Eye (tissue), 1 donor: Measurements from ENCODE around the gene PITPNM1.
A peak's percentile ranks its signal among the peaks of the same experiment; 100 is the strongest.
"Not testable (repeated sequence)": the region's sequence is repeated elsewhere in the genome, so short reads cannot be mapped to it uniquely, and the experiment has no call there.

Experiments used
- DNase-seq: peaks from one replicate; pipeline ENCODE4 v3.0.0-alpha.2; 2015

The PITPNM1 gene

DNA sequence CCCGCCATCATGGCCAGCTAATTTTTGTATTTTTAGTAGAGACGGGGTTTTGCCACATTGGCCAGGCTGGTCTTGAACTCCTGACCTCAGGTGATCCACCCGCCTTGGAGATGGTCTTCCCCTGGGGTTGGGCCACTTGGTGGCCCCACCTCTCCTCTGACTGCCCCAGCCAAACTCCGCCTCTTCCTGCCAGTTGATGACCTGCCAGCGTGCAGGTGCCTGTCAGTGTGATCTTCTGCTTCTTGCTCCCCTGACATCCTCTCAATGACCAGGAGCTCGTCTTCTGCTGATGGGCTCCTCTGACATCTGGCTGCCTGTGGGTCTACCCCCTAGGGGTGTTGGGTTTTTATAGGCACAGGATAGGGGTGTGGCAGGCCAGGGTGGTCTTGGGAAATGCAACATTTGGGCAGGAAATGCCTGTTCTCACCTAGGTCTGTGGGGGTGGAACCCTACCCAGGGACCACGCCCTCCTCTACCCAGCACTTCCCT is 19.2 kb downstream of the PITPNM1 start:
- DNase-seq: not testable (repeated sequence)

DNA sequence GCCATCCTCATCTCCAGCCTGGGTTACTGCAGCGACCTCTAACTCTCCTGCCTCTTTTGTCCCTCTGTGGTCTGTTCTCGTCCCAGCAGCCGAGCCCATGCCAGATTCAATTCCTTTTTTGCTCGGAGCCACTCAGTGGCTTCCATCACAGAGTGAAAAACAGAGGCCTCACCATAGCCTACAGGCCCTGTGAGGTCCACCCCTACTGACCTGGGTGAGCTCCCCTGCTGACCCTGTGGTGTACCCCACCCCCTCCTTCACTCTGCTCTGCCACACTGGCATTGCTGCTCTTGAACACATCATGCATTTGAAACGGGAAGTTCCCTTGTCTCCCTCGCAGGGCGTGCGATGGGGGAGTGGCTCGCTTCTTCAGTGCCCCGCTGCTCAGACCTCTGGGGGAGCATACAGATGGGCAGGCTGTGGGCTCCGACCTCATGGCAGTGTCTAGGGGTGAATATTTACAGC is 20.3 kb downstream of the PITPNM1 start:
- DNase-seq: no peak

DNA sequence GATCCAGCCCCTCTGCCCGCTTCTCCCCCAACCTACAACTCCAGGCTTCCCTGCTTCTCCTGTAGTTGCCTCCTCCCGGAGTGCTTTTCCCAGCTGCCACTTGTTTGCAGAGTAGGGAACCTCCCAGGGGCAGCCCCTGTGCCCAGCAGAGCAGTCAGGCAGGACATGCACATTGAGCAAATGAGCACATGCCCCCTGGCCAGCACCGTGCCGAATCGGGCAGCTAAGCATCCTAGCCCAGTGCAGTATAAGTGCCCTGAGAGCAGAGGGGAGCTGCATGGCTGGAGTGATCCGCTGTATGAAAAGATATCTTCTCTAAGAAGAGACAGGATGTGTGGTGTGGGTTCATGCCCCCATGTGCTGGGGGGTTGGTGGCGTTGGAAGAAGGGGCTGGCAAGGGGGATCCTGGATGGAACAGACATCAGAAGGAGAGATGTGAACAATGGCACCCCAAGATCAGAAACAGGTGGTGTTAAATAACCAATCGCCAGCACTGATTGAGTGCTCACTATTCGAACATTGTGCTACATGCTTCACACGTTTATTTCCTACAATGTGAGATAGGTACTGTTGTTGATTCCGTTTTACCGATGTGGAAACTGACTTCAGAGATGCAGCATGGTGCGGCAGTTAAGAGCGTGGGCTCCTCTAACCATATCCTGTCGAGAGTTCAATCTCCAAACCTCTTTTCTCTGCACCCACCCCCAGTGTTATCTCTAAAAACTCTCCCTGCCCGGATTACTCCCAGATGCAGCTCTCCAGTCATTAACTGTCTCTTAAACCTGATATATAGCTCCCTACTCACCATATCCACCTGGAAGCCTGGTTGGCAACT is 21.1 kb downstream of the PITPNM1 start:
- DNase-seq: no peak

DNA sequence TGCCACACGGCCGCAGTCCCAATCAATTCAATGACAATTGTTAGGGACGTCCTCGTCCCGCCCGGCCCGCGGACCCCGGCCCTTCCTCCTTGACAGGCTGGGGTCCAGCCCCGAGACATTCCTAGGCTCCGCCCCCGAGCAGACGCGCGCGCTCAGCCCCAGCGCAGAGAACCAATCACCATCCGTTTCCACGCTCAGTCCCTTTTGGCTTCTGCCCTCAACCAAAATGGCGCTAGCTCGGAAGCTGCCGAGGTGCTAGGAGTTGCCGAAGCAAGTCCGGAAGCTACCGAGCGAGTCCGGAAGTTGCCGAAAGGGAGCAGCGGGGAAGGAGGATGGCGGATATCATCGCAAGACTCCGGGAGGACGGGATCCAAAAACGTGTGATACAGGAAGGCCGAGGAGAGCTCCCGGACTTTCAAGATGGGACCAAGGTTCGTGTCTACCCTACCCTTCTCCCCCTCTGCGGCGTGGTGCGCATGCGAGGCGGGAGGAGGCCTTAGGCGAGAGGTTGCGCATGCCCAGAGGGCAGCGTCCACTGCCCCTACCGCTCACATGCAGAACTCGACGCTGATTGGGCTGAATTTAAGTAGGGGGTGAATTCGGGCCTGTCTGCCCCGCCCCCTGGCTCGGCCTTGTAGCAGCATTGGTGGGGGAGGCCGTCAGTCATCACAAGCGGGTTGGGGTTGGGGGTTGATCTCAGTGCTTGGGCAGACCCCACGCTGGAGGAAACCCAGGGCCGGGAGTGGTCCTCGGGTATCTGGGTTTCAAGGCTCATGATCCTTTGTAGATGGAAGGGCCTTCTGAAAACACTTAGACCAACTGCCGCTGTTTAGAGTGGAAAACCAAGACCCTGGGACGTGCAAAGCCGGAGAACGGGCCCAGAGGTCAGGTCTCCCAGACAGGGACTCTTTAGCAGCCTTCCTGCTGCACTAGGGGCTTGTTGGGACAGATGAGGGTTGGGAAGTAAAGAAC is 22.1 kb downstream of the PITPNM1 start, which contains the start of gene AIP:
Gene AIP, plus strand, starts transcription at position 200 of the 972 bp plus-strand sequence. Its CDS starts 133 bp downstream, at position 333.
- peak; percentile 100 for DNase-seq

DNA sequence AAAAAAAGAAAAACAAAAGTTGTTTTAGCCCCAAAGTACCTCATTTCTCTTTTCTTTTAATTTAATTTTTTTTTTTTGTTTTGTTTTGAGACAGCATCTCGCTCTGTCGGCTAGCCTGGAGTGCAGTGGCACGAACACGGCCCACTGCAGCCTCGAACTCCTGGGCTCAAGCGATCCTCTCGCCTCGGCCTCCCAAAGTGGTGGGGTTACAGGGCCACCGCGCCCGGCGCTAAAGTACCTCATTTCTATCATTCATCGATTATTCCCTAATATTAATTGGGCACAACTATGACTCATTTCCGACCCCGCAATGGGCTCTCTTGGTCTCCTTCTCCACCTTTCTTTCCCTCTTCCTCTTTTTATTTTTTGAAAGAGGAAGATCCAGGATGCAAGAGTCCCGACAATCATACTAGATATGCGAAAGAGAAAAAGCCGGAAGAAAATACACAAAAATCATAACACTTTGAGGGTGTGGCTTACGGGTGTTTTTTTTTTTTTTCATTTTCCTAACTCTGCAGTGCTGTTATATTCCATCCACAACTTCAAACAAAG is 22.8 kb downstream of the PITPNM1 start:
- no peak for DNase-seq

DNA sequence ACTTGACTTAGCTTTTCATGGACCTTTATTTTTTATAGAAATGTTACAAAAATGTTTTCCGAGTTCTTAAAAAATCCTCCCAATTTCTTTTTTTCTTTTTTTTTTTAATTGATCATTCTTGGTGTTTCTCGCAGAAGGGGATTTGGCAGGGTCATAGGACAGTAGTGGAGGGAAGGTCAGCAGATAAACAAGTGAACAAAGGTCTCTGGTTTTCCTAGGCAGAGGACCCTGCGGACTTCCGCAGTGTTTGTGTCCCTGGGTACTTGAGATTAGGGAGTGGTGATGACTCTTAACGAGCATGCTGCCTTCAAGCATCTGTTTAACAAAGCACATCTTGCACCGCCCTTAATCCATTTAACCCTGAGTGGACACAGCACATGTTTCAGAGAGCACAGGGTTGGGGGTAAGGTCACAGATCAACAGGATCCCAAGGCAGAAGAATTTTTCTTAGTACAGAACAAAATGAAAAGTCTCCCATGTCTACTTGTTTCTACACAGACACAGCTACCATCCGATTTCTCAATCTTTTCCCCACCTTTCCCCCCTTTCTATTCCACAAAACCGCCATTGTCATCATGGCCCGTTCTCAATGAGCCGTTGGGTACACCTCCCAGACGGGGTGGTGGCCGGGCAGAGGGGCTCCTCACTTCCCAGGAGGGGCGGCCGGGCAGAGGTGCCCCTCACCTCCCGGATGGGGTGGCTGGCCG is 27.7 kb downstream of the PITPNM1 start:
- DNase-seq: not testable (repeated sequence)

DNA sequence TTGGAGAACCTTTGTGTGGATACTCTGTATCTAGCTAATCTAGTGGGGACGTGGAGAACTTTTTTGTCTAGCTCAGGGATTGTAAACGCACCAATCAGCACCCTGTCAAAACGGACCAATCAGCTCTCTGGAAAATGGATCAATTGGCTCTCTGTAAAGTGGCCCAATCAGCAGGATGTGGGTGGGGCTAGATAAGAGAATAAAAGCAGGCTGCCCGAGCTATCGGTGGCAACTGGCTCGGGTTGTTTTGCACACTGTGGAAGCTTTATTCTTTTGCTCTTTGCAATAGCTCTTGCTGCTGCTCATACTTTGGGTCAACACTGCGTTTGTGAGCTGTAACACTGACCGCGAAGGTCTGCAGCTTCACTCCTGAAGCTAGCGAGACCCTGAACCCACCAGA is 28.5 kb downstream of the PITPNM1 start:
- DNase-seq: not testable (repeated sequence)

DNA sequence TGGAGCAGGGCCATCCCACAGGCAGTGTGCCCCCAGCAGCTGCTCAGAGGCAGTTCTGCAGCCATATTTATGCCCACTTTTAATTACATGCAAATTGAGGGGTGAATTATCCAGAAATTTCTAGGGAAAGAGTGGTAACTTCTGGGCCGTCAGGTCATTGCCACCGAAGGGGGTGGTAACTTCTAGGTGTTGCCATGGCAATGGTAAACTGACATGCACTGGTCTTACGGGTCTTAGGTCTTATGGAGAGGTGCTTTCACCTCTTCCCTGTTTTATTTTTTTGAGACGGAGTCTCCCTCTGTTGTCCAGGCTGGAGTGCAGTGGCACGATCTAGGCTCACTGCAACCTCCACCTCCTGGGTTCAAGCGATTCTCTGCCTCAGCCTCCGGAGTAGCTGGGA is 32.3 kb downstream of the PITPNM1 start:
- no peak for DNase-seq

DNA sequence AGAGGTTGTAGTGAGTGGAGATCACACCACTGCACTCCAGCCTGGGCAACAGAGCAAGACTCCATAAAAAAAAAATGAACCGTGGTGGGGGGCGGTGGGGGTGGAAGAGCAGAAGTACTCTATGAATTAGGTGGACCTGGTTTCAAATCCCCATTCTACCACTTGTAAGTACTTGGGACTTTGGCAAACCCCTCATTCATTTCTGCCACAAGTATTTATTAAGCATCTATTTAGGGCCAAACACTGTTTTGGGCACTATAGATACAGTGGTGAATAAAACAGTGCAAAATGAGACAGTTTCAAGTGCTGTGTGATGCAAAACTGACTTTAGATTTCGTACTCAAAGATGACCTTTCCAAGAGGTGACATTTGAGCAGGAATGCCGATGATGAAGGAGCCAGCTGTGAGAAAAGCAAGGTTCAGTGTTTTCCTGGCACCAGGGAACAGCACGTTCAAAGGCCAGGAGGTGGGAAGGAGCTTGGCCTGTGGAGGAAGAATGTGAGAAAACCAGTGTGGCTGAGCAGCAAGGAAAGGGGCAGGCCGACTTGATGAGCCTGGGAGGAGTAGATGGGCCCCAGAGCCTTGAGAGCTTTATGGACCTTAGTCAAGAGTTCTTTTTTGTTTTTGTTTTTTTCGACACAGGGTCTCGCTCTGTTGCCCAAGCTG is 34.7 kb downstream of the PITPNM1 start:
- DNase-seq: no peak

DNA sequence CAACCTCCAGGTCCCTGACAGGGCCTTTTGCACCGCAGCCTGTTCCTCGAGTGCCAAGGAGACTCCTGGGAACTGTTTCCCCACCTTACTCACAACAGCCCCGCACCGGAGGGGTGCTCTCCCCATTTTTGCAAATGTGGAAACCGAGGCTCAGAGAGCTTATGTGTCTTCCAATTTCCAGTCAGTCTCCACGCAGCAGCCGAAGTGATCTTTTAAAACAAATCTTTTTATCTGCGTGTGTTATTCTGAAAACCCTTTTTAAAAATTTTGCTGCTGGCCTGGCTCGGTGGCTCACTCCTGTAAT is 35.7 kb downstream of the PITPNM1 start:
- DNase-seq: no peak

DNA sequence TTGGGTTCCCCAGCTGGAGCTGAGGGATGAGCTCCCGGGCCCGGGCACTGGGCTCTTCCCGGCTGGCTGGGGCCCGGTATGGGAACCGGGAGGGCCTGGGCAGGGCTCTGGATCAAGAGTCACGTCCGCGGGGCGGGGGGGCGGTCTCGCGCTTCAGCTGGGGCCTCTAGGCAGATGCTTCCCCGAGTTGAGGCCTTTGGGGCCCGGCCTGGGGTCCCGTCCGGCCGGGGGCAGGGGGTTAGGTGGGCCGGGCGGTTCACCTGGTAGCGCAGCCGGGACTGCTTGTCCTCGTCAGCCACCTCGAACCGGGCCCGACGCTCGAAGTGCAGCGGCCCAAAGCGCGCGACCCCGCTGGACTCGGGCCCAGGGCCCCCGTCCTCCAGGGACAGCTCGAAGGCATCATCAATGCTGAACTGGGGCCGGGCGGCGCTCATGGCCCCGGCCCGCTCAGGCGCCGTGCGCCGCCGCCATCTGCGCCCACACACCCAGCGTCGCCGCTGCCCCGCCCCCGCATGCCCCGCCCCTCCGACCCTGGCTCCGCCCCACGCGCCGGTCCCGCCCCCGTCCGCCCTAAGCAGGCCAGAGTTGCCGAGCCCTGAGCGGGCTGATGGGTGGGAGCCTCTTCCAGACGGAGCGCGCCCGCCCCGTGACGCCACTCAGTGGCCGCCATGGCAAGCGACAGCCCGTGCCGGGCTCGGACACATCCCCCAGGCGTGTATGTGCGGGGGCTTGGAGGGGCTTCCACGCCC is 36.2 kb downstream of the PITPNM1 start, which contains the start of gene TMEM134:
Gene TMEM134, minus strand, starts transcription at position 493 of the 749 bp plus-strand sequence. Its CDS starts 59 bp downstream, at position 434.
- DNase-seq: peak; percentile 96

DNA sequence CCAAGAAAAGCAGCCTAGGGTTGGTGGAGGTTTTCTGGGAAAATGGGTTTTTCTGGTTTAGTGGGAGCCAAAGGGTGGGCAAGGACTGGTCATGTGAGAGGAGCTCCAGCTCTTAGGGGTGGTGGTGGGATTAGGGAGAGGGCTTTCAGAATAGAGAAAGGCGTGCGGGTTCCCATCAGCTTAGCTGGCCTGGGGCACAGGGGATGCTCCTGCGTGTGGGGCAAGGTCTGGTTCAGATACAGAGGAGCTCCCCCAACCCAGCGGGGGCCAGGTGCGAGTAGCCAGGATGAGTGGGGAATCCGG is 36.8 kb downstream of the PITPNM1 start:
- no peak for DNase-seq

DNA sequence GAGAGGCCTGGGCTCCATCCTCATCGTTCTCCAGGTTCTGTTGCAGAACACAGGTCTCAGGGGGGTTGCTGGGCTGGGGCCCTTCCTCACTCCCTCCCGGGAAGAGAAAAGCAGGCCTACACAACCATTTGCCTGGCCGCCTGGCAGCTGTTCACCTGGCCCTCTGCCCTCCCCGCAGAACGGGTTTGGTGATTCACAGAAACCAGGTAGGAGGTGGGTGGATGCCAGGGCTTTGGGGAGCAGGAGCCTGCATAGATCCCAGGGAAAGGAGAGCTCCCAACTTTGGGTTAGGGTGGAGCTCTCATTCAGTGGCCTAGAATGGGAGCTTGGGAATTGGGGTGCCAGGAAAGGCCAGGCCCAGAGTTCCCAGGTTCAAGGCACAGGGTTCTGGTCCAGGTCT is 37.1 kb downstream of the PITPNM1 start:
- no peak for DNase-seq

DNA sequence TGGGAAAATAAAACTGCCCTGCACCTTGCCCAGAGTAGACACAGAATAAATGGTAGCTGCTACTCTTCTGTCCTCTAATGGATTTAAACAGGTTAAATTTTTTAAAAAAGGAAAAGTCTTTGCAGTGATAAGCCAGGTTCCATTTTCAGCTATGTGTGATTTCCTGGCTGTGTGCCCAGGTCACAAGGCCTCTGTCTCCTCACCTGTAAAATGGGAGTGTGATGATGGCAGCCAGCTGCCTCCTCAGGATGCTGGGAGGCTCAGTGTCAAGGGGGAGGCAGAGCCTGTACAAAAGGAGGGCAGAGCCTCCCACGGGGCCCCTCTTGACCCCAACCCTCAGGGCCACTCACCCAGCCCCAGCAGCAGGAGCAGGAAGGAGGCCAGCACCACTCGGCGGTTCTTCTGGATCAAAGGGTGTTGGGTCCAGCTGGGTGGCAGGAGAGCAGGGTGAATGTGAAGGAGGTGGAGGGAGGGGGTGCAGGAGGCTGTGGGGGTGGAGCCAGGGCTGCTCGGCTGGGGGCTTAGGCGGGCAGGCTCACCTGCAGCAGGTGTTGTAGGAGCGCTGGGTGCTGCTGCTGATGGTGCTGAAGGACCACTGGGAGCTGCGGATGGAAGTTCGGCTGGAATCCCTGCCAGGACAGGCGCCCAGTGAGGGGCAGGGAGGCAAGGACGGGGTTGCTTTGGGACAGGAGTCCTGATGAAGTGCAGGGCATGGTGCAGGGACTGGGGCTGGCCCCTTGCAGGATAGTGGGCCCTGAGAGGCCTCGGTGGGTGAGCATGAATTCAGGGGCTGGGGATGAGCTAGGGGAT is 38.0 kb downstream of the PITPNM1 start:
- no peak for DNase-seq

DNA sequence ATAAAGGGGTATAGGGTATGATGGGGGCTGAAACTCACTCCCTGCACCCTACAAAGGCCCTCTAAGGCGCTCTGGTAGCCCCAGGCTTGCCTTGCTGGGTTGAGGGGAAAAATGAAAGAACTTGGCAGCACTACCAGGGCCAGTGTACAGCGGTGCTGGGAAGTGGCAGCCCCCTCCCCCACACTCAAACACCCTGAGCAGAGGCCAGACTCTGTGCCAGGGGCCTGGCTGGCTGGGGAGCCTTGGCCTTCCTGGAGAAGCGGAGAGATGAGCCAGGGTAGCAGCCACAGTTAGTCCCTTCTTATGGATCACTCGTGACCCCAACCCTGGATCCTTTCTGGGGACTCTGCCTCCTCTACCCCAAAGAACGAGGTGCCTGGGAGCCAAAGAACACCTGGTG is 38.8 kb downstream of the PITPNM1 start:
- DNase-seq: no peak

DNA sequence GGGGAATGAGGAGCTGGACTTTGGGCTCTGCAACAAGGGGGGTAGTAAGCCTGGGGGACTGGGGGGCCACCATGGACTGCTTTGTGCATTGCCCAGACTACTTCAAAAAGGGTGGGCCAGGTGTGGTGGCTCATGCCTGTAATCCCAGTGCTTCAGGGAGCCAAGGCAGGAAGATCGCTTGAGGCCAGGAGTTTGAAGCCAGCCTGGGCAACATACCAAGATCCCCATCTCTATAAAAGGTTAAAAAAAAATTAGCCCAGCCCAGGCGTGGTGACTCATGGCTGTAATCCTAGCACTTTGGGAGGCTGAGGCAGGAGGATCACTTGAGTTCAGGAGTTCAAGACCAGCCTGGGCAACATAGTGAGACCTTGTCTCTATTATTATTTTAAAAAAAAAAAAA is 39.6 kb downstream of the PITPNM1 start:
- DNase-seq: not testable (repeated sequence)

DNA sequence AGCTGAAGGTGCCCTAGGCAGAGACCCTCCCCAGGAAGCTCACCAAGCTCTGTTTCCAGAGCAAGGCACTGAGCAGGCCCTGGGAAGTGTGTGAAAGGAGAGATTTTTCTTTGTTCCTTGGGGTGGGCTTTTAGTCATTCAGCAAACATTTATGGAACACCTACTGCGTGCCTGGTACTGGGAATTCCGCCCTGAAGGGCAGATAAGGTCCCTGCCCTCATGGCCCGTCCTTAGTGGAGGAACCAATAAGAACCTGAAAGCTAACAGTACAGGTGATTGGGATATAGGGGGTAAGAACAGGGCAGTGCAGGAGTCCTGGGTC is 40.0 kb downstream of the PITPNM1 start:
- no peak for DNase-seq

DNA sequence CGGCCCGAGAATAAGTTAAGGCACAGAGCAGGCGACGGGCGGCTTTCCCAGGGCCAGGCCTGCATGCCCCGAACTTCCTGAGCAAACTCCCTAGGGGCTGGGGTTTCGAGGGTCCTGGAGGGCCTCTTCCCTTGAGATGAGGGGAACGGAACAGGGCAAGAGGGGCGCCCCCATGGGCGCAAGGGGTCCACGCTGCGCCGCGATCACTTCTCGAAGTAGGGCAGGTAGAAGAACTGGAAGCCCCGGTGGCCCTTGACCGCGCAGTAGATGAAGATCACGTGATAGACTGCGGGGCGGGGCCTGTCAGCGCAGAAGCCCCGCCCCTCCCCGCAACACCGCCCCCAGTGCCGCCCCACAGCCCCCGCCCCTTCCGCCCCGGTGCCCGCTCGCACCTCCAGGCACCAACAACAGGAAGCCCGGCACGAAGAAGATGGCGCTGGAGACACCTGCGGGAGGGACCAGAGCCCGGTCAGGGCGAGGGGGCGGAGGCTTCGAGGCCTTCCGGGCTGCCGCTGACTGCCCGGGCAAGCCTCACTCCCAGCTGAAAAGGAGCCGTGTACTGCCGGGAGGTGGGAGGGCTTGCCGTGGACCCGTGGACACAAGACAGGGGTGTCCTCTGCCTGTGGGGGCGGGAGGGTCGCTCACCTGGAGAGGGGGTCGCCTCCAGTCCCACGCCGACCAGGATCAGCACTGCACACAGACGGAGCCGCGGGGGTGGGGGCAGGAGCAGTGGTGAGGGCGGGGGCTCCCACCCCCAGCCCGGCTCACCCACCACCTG is 40.6 kb downstream of the PITPNM1 start:
- DNase-seq: peak; percentile 89

DNA sequence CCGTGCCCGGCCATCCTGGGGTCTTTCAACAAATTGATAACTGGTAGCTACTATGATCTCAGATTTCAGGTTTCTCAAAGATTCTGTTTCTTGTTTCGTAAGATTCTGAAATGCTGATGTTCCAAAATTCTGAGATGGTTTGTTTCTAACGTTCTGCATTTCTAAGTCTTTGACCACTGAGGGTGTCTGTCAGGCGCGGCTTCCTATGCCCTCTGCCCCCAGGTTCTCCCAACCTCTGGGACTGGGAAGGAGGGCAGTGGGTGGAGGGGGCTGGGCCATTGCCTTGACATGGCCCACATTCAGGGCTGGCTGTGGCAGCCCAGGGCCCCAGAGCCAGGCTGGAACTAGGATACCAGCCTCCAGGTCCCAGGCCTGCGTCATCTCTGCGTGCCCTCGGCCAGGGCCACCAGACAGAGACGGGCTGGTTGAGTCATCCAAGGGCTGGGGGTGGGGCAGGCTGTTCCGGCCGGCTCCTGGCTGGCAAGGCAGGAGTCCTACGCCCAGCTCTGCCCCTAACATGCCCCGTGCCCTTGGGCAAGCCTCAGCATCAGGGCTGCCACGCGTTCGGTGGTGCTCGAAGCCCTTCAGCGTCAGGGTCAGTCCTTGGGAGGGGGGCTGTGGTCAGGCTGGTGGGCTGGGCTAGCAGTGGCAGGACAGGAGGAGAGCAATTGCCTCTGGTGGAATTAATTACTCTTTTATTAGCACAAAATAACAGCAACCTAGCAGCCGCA is 41.3 kb downstream of the PITPNM1 start:
- no peak for DNase-seq
